GM19043 (cell line): ENCODE measurements around the gene PHLDA2.

ENCODE experiments used
- ATAC-seq: cut with Tn5 transposase; IDR thresholded peaks from one replicate; pipeline ENCODE4 v1.9.1; 2021; ENCODE audit warnings: low read depth; ENCODE audit not compliant: unreplicated experiment

PHLDA2 gene

DNA sequence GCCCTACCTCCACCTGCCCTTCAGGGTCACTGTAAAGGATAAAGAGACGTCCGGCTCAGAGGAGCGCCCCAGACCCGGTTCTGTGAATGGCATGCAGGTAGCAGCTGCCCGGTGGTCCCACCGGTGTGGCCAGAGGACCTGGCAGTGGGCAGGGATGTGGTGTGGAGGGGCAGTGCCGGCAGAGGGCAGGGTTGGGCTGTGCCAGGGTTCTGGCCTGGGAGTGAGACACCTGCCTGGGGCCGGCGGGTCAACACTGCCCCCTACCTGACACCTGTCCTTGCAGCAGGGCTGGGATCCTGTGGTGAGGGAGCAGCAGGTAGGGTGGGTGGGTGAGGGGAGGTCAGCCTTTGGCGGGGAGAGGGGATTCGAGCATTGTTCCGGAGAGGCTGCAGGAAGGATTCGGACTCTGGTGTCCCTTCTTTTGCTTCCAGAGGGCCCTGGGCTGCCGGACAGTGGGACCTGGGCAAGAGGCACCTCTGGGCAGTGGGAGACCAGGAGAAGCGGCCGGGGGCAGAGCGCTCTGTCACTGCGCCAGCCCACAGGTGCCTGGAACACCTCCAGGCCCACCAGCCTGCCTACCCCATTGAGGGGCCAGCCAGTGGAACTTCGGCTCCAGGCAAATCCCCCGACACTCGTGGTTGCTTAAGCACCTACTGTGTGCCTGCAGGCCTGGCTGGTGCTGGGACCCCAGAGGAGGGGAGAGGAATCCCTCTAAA, 1.6 kb upstream of the PHLDA2 start:
- peak; percentile 41 for ATAC-seq

DNA sequence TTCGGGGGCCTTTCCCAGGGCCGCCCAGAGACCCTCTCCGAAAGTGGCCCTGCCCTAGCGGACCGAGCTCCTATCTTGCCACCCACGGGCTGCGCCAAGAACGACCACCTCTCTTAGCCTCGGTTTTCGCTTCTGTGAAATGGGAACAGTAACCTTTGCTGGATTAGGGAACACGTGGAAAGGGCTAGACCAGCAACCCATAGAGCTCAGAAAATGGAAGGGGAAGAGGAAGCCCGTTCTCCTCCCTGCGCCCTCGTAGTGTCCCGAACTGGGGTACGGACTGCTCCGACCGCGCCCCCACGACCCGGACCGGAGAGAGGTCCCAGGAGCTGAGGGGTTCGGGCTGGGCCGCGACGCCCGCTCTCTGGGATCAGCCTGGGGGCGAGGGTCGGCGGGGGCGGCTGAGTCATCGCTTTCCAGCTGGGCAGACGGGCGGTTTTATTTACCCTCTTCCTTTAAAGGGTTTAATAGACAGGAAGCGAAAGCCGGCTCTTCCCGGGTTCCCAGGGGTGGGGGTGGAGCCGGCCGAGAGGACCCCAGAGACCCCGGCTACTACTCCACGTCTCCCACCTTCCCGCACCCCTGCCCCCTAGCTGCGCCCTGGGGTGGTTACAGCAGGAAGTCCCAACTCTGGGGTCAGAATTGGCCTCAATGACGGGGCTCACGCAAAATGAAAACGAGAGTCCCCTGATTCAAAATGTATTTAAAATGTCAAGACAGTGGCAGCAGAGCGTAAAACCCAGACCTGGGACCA, 907 bp upstream of the PHLDA2 start:
- ATAC-seq, result peak; percentile 44

- no peak for ATAC-seq
These were observed 320 bp upstream of the PHLDA2 start for GRCh38 chr11:2929531-2929949.

DNA sequence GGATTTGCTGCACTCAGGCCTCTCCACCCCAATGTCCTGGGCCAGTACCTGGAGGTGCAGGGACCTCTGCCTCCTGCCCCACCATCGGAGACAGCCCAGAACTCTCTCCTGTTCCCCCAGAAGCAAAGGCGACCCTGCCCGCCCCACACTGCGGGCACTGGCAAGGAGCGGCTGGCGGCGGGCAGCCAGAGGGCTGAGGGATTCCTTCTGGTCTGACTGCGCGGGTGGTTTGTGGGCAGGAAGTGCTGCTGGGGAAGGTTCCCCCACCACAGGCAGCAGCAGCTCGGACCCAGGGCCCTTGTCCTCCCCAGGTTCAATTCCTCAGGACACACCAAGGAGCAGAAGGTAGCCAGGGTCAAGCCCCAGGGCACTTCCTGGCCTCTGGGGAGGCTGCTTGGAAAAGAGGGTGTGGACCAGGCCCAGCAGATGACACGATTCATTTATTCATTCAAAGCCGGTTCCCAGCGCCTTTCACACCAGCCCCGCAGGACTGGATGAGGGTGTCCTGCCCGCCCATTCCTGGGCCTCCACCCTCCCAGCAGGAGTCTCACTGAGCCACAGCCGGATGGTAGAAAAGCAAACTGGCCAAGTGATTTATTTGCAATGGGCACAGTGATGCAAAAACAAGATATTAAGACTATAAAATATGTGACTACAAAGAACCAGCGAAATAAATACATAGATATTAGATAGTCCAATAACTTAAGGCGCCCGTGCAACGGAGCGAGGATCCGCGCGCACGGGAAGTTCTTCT, 1.2 kb downstream of the PHLDA2 start:
- ATAC-seq, result no peak

GRCh38 chr11:2927121-2927800, 2.0 kb downstream of the PHLDA2 start:
- no peak for ATAC-seq

GRCh38 chr11:2926611-2927051, 2.6 kb downstream of the PHLDA2 start:
- no peak for ATAC-seq

DNA sequence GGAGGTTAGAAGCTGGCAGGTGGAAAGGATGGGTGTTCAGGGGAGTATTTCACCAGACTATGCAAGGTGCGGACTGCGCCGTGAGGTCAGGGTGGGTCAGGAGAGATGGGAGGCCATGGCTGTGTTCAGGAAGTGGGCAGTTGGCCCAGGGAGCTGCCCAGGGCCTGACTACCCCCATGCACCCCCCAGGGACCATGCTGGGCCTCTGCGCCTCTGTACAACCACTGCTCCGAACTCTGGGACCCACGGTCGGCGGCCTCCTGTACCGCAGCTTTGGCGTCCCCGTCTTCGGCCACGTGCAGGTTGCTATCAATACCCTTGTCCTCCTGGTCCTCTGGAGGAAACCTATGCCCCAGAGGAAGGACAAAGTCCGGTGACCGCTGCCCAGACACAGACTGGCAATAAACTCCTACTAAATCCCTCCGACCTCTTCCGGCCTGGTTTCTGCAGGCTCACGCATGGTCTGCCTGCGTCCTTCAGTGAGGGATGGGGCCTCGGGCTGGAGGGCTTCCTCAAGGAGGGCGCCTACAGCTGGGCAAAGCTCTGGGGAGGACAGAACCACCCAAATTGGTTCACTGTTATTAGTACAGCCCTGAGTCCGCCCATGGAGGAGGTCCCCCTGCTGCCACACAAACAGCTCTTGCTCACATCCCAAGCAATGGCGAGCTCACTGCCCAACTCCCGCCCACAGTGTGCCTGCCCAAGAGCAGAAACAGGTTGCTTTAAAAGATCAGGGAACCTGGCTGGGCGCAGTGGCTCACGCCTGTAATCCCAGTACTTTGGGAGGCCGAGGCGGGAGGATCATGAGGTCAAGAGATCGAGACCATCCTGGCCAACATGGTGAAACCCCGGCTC, 4.2 kb downstream of the PHLDA2 start:
- no peak for ATAC-seq

GRCh38 chr11:2924381-2924780, 4.8 kb downstream of the PHLDA2 start:
- ATAC-seq, result no peak

DNA sequence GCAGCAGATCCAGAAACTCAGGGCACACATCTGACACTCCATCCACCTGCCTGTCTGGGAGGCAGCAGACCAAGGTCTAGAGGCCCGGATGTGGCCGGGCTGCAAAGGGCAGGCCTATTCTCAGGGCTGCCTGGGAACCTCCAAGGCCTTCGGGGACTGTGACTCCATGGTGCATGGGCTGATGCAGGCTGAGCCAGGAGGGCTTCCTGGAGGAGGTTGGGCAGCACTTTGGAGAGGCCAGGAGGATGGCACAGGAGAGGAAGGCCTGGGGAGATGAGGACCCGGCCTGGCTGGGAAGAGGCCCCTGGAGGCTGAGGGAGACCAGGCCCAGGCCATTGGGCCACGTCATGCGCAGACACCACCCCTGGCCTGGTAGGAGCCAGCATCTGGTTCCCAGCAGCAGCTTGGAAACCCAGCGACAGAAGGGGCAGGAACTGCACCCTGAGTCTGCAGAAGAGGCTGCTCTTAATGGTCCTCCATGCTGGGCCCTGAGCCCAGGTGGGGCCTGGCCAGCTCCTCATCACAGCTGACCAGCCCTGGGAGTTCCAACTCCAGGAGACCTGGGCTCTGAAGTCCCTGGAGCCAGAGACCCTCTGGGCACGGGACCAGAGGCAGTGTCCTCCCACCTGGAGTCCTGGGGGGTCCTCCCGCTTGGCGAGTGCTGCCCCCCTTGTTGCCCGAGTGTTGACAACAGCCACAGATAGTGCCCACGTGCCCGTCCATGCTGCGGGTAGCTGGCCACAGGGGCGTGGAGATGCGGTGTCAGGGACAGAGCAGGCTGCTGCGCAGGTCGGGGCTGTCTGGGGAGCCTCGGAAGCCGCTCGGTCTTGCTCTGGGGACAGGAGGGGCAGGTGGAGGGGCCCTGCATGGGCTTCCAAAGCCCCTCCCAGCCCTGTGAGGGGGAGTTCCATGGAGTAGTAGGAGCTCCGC, 5.5 kb downstream of the PHLDA2 start:
- ATAC-seq, result no peak

GRCh38 chr11:2922655-2923054, 6.6 kb downstream of the PHLDA2 start:
- ATAC-seq, result no peak

DNA sequence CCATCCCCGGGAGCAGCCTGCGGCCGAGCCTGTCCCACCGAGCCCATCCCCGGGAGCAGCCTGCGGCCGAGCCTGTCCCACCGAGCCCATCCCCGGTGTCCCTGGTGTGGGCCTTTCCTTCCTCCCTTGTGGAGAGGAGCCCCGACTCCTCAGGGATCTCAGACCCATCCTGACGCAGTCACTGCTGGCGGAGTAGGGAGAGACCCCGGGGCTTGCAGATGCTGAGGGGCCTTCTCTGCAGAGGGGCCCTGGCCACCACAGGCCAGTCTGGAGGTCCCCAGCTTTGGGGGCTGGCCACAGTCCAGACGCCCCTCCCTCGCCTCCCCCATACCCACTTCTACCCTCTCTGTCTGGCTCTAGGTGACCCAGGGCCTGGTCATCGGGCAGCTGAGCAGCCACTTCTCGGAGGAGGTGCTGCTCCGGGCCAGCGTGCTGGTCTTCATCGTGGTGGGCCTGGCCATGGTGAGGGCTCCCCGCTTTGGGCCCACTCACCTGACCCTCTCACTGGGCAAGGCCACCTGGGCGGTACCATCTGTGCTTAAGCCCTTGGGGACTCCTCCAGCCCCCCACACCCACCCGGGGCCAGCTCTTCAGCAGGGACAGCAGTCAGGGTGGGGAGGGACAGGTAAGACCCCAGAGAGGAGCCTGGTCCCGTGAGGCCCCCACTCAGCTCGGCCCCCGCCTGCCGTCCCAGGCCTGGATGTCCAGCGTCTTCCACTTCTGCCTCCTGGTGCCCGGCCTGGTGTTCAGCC, 7.3 kb downstream of the PHLDA2 start:
- ATAC-seq, result no peak

GRCh38 chr11:2921261-2921660, 8.0 kb downstream of the PHLDA2 start:
- no peak for ATAC-seq

DNA sequence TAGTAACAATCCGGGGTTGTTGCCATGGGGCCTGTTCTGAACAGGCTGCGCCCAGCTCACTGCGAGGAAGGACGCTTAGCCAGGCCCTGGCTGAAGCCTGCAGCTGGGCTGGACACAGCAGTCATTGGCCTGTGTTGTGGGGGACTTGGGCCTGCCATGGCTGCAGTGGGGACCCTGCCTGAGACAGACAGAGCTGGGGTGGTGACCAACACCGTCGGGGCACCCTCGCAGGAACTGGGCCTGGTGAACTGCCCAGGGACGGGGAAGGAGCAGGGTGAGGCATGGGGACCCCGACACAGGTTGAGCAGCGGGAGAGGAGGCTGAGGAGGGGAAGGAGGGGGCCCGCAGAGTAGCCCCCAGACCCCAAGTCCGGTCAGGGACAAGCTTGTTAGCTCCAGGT, 8.9 kb downstream of the PHLDA2 start:
- no peak for ATAC-seq

DNA sequence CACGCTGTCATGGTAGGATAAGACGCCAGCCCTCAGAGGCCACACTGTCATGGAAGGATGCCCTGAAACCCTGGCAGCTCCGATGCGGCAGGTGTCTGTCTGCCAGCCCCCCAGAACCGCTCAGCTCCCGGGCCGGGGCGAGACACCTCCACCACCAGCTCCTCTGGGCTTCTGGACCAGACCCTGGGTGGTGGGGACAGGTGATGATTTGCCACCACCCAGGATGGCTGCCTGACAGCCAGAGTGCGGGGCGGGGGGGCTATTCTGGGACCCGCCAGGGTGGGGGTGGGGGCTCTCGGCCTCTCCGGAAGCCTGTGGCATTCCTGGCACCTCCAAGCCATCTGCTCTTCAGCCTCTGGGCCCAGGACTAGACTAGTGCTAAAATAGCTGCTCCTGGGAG, 9.4 kb downstream of the PHLDA2 start:
- no peak for ATAC-seq

- ATAC-seq, result no peak
These were observed 10.0 kb downstream of the PHLDA2 start for GRCh38 chr11:2919188-2919587.

- no peak for ATAC-seq
These were observed 11.3 kb downstream of the PHLDA2 start for GRCh38 chr11:2917842-2918490.

DNA sequence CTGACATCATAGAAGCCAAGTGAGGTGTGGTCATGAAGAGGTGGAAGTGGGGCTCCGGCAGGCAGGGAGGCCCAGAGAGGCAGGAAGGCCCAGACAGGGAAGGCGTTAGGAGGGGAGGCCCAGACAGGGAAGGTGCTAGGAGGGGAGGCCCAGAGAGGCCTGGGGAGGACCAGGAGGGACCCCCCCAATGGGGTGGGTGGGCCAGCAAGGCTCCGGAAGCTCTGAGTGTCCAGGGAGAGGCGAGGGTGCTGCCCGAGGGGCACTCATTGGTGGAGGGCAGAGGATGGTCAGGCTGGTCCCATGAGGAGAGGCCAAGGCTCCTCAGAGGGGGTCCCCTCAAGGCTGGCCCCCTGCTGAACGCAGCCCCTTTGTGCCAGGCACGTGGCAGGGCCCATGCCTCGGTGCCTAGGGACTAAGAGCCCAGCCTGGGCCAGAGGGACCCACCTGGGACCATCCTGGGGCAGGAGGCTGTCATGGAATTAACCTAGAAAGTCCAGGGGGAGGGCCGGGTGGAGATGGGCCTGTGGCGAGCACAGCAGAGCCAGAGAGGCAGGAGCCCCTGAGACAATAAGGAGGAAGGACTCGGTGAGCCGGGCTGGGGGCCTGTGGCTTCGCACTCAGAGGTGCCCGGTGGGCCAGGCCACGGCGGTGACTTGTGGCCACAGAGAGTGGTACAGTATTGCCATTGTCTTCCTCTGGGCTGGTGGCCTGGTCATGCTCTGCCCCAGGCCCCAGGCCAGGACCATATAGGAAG, 12.2 kb downstream of the PHLDA2 start:
- ATAC-seq, result no peak
